ENCODE data around the gene PTK7. TPM values are rescaled to one million over a fixed set of nuclear protein-coding genes. Genes with fewer than 3 reads are reported as not detected.

Gene PTK7
- total and polyA plus RNA-seq, 2 experiments from 2014 or later: 46.1 to 147 TPM

- no peaks in the 10 kb centered on the region for H3K9me2 ChIP-seq (ENCODE audit: insufficient read depth)
- H3K4me3 ChIP-seq: peak overlapping the region; percentile 27; the same call in 1 of the 2 replicates
- Mint-ChIP-seq H3K36me3 (ENCODE audit: low read depth) (peaks cover 7% of the 10 kb centered on the region; the same call in 2 of the 3 replicates), H3K4me3 (no peak overlapping the region), H3K4me1 (peaks cover 24% of the 10 kb centered on the region), H3K27me3 (ENCODE audit: insufficient read depth, low read depth, poor library complexity) (peaks cover 7% of the 10 kb centered on the region), H3K9me3 (no peaks in the 10 kb centered on the region), H3K27ac (no peak overlapping the region)
- no peak overlapping the region for H2AFZ ChIP-seq
- ATAC-seq: peak; percentile 84
- peak overlapping the region; percentile 56 for H3K4me2 ChIP-seq
- H3K27ac ChIP-seq (ENCODE audit: low read depth): peak overlapping the region; percentile 57
- no peaks in the 10 kb centered on the region for H3K27me3 ChIP-seq (ENCODE audit: insufficient read depth)
- H3K79me2 ChIP-seq (replicated peaks; ENCODE audit: insufficient read depth): peaks cover 91% of the 10 kb centered on the region
- H3K36me3 ChIP-seq (ENCODE audit: insufficient read depth): no peaks in the 10 kb centered on the region
- peaks cover 32% of the 10 kb centered on the region for H3K4me1 ChIP-seq (ENCODE audit: insufficient read depth)
- peak; percentile 75 for DNase-seq (ENCODE audit: low spot score)
- 0 out of 2 replicates have a peak, but pooled peaks cover 4% of the 10 kb centered on the region for H3F3A ChIP-seq (replicated peaks; ENCODE audit: low read depth)
- no peak for TF ChIP-seq CTCF (conservative IDR thresholded peaks at IDR 0.05; ENCODE audit: low read depth in 2 of 2)
- no peak for TF ChIP-seq REST (IDR thresholded peaks at IDR 0.05; ENCODE audit: unreplicated experiment)
- TF ChIP-seq EZH2 (IDR thresholded peaks at IDR 0.05; ENCODE audit: low read depth, unreplicated experiment): no peak
- TF ChIP-seq ZNF462 (CRISPR knock-in tag; IDR thresholded peaks at IDR 0.05): no peak
- no peak for TF ChIP-seq ETS1 (IDR thresholded peaks at IDR 0.05)
- TF ChIP-seq JUNB (IDR thresholded peaks at IDR 0.05; ENCODE audit: unreplicated experiment): no peak
- TF ChIP-seq STAT1 (IDR thresholded peaks at IDR 0.05; ENCODE audit: unreplicated experiment): no peak
- no peaks in the 10 kb centered on the region; the same call in 1 of the 2 replicates for H4K20me1 ChIP-seq (replicated peaks; ENCODE audit: insufficient read depth)
Measured at GRCh38 chr6:43103253-43103876, 27.3 kb downstream of the PTK7 start.

All from GM23338 (cell line).